K562 treated with DMSO at 1 percent for 48 hours (cell line): ENCODE measurements around the gene MATN1. TPM values are rescaled to one million over a fixed set of nuclear protein-coding genes. Genes with fewer than 3 reads are reported as not detected.

ENCODE experiments used
- total RNA-seq: library from RNA; unstranded; fragments of 300-600 nt; gene quantifications from 2 replicates; pipeline ENCODE4 v1.2.3, GENCODE V29; 2022; ENCODE audit warnings: low replicate concordance; ENCODE audit errors: extremely low read depth

MATN1 gene
- not detected in 2 replicates for total RNA-seq

GRCh38 chr1:30723331-30723755 is at the start of gene MATN1:
TSS of gene MATN1 (minus strand) at chr1:30723585. CDS start at chr1:30723551, 34 bp downstream.

DNA sequence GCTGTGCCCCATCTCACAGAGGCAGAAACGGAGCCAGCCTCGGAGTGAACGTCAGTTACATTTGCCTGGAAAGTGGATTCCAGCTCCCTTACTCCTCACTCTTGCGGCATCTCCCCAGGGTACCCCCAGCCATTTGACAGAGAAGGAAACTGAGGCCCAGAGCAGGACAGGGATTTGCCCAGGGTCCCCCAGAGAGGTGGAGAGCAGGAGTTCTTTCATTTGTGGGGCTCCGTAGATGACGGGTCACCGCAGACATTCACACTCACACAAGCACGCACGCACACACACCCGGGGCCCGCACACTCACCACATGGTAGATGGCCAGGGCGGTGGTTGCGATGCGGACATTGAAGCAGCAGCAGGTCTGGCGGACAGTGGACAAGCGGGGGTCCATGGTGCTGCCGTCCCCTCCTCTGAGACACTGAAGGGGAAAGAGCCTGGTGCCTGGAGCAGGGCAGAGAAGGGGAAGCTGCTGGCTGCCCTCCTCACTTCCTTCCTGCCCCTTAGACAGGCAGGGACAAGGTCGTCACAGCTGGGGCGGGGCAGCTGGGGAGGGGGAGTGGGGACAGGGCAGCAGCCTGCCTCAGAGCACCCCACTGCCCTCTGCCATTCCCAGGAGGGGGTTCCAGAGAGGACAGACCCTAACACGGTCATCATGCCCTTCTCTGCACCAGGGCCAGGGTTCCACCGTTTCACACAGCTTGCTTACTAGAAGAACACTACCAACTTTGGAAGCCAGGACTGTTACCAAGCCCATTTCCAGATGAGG is 34.2 kb upstream of the MATN1 start, which contains the start of gene LAPTM5:
Gene LAPTM5, minus strand, starts transcription at position 423 of the 769 bp plus-strand sequence. Its CDS starts 29 bp downstream, at position 394.

Other genes with a start within 250 kb of the MATN1 start
- gene LAPTM5, start 34.2 kb upstream of the MATN1 start, total RNA-seq: not detected in 2 replicates
- gene SDC3, start 185.2 kb upstream of the MATN1 start, total RNA-seq: 144 TPM in 1 of 2 replicates, not detected in the other